Spleen (tissue), 7 donors: ENCODE data around the gene RMRP.

Source experiments
- POLR2A ChIP-seq, 3 donors: fragments of 450-650 bp; IDR thresholded peaks; one replicate each; pipeline ENCODE4 v1.5.1; 2017; ENCODE audit warnings: antibody characterized with exemption in 3 of 3, mild to moderate bottlenecking in 1 of 3
- POLR2AphosphoS5 ChIP-seq, 3 donors: sonication (generic); formaldehyde crosslinking; IDR thresholded peaks; one replicate each; pipeline ENCODE4 v1.5.1; 2017; ENCODE audit warnings: antibody characterized with exemption in 3 of 3
- TF ChIP-seq, protein P1 (sequence below), 11 experiments: fragments of 200-600 bp in 7 of 11; fragments of 450-650 bp in 4 of 11; sonication (generic) in 4 of 11; IDR thresholded peaks in 8 of 11; conservative IDR thresholded peaks in 3 of 11; 1 replicate in 7 of 11; 2 replicates in 4 of 11; pipeline versions ENCODE4 v1.4.0 to v1.8.0; 2016 to 2021; ENCODE audit warnings: antibody characterized with exemption in 11 of 11, inconsistent platforms in 4 of 11, mild to moderate bottlenecking in 1 of 11
- donor health status: DM: no; HTN: no; CAD: no; lungs with moderate emphysema.
- donor health status: DM: no; HTN: no; CAD: no.
- donor health status: DM: no; HTN: no; CAD: no.

DNA sequence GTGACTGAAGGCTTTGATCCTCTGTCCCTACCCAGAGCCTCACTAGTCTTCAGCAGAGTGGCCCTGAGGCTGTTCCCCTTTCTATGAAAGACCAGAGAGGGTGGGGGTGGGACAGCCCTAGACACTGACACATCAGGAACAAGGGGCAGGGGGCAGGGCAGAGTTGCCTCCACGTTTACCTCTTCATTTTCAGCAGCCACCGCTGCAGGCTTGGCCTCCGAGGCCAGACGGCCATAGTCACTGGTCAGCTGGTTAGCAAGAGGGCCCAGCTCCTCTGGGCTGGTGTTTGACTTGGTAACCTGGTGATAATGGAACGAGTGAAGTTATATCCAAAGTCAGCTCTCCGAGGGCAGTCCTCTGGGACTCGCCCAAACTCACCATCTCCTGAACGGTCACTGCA lies 47.6 kb upstream of the RMRP start:
- TF ChIP-seq POLR2A (IDR thresholded peaks at IDR 0.05): no peak
- TF ChIP-seq, protein P1, sequence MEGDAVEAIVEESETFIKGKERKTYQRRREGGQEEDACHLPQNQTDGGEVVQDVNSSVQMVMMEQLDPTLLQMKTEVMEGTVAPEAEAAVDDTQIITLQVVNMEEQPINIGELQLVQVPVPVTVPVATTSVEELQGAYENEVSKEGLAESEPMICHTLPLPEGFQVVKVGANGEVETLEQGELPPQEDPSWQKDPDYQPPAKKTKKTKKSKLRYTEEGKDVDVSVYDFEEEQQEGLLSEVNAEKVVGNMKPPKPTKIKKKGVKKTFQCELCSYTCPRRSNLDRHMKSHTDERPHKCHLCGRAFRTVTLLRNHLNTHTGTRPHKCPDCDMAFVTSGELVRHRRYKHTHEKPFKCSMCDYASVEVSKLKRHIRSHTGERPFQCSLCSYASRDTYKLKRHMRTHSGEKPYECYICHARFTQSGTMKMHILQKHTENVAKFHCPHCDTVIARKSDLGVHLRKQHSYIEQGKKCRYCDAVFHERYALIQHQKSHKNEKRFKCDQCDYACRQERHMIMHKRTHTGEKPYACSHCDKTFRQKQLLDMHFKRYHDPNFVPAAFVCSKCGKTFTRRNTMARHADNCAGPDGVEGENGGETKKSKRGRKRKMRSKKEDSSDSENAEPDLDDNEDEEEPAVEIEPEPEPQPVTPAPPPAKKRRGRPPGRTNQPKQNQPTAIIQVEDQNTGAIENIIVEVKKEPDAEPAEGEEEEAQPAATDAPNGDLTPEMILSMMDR (IDR thresholded peaks at IDR 0.05 in 8 of 11, conservative IDR thresholded peaks at IDR 0.05 in 3 of 11): no peak
- no peak for TF ChIP-seq POLR2AphosphoS5 (IDR thresholded peaks at IDR 0.05)
